Measurements from ENCODE around the gene VSTM4. TPM values are rescaled to one million over a fixed set of nuclear protein-coding genes. Genes with fewer than 3 reads are reported as not detected.

The VSTM4 gene
- total and polyA plus RNA-seq, 9 of the 15 experiments (the other 6 are each of a cell fraction or from before 2014, with no cell fraction given): 1.0 to 7.9 (median 3.0) TPM

- no peak for TF ChIP-seq DEAF1 (CRISPR knock-in tag; IDR thresholded peaks at IDR 0.05)
- no peak for TF ChIP-seq RREB1 (CRISPR knock-in tag; IDR thresholded peaks at IDR 0.05)
- no peak for TF ChIP-seq ZNF239 (CRISPR knock-in tag; IDR thresholded peaks at IDR 0.05)
- no peak for TF ChIP-seq FUS (optimal IDR thresholded peaks at IDR 0.05; ENCODE audit: low read depth, low read length)
- TF ChIP-seq RAD51 (IDR thresholded peaks at IDR 0.05; ENCODE audit: borderline replicate concordance, low read depth): no peak
- TF ChIP-seq ZNF740 (CRISPR knock-in tag; IDR thresholded peaks at IDR 0.05): no peak
- no peak for TF ChIP-seq ZNF740 (tag; IDR thresholded peaks at IDR 0.05)
- peak; percentile 30; the same call in 1 of the 2 replicates for TF ChIP-seq BCOR (IDR thresholded peaks at IDR 0.05)
- no peak for TF ChIP-seq RBM39 (optimal IDR thresholded peaks at IDR 0.05; ENCODE audit: low read depth, low read length)
- TF ChIP-seq ZBTB43 (CRISPR knock-in tag; IDR thresholded peaks at IDR 0.05): no peak
- TF ChIP-seq DACH1 (IDR thresholded peaks at IDR 0.05; ENCODE audit: partially characterized antibody): peak; percentile 56
- no peak for TF ChIP-seq SIN3B (IDR thresholded peaks at IDR 0.05; ENCODE audit: low read depth)
- TF ChIP-seq ZSCAN32 (CRISPR knock-in tag; IDR thresholded peaks at IDR 0.05): no peak
- TF ChIP-seq EP300 (IDR thresholded peaks at IDR 0.05; ENCODE audit: low read length): no peak
- no peak for TF ChIP-seq E2F4 (CRISPR knock-in tag; IDR thresholded peaks at IDR 0.05; ENCODE audit: low read depth)
- no peak for TF ChIP-seq CBFA2T2 (conservative IDR thresholded peaks at IDR 0.05)
- no peak for TF ChIP-seq SAFB (IDR thresholded peaks at IDR 0.05; ENCODE audit: borderline replicate concordance, low read depth, low read length)
- no peak for TF ChIP-seq ZC3H4 (CRISPR knock-in tag; IDR thresholded peaks at IDR 0.05; ENCODE audit: borderline replicate concordance)
- 0 out of 2 replicates have a peak, but pooled peaks have one; percentile 13 for TF ChIP-seq TSC22D4 (tag; IDR thresholded peaks at IDR 0.05)
- no peak for TF ChIP-seq NCOR1 (IDR thresholded peaks at IDR 0.05)
These were observed 81.4 kb downstream of the VSTM4 start (continued) for GRCh38 chr10:49033939-49034338.
